GM12878 (cell line): Measurements from ENCODE around the gene ANTXR1. TPM values are rescaled to one million over a fixed set of nuclear protein-coding genes. Genes with fewer than 3 reads are reported as not detected.

Source experiments
- ATAC-seq: fragments of 200-7000 bp; cut with Tn5 transposase; 3 replicates; pipeline ENCODE4 v1.9.1; 2020; ENCODE audit warnings: mild to moderate bottlenecking, moderate library complexity
- BruUV-seq: library from RNA; stranded (reverse); fragments of 400-500 nt; replicated peaks from 2 replicates; lab custom pipeline; 2021; lab: Mats Ljungman, UMichigan
- CTCF ChIA-PET: fragments of 300-600 bp; sonication (Branson Sonifier 250); formaldehyde crosslinking; extraction: SDS; loops from one replicate; lab custom pipeline; 2021; ENCODE audit warnings: inconsistent platforms; lab: Yijun Ruan, JAX
- POLR2A ChIA-PET: fragments of 350-600 bp; formaldehyde crosslinking; extraction: SDS; loops from one replicate; lab custom pipeline; 2021; ENCODE audit warnings: inconsistent platforms; lab: Charles Lee
- RAD21 ChIA-PET: fragments of 300-600 bp; sonication (Branson Sonifier 250); formaldehyde crosslinking; loops from one replicate; lab custom pipeline; 2023; ENCODE audit warnings: antibody characterized with exemption; ENCODE audit not compliant: unreplicated experiment; lab: Charles Lee
- SMC1A ChIA-PET: fragments of 300-600 bp; sonication (Branson Sonifier 250); formaldehyde crosslinking; loops from one replicate; lab custom pipeline; 2023; ENCODE audit not compliant: unreplicated experiment, uncharacterized antibody; lab: Charles Lee
- DNase-seq: peaks from one replicate; pipeline ENCODE4 v3.0.0-alpha.2; 2011; ENCODE audit warnings: low read depth, low spot score
- FAIRE-seq: peaks from 3 replicates; lab custom pipeline; 2011; peaks lifted over from hg19 to GRCh38; lab: Jason Lieb, UNC
- H2AFZ ChIP-seq: 2 replicates; pipeline ENCODE4 v1.6.0; 2011; ENCODE audit warnings: low read depth, low read length, control low read depth; ENCODE audit not compliant: control insufficient read depth
- H3K27ac ChIP-seq: 2 replicates; pipeline ENCODE4 v1.5.1; 2011; ENCODE audit warnings: control low read depth; ENCODE audit not compliant: control insufficient read depth, insufficient read depth
- H3K27me3 ChIP-seq, 2 experiments: replicated peaks in 1 of 2; 2 replicates each; pipeline versions ENCODE4 v1.6.0 to v1.6.1; 2011; ENCODE audit warnings: low read length in 1 of 2; ENCODE audit not compliant: control insufficient read depth in 2 of 2, insufficient read depth in 2 of 2
- H3K36me3 ChIP-seq, 2 experiments: 2 replicates each; pipeline ENCODE4 v1.5.1; 2011; ENCODE audit warnings: low read length in 1 of 2; ENCODE audit not compliant: control insufficient read depth in 2 of 2, insufficient read depth in 2 of 2
- H3K4me1 ChIP-seq: 2 replicates; pipeline ENCODE4 v1.6.1; 2011; ENCODE audit warnings: mild to moderate bottlenecking, low read length, moderate library complexity, mixed read lengths; ENCODE audit not compliant: control insufficient read depth, insufficient read depth
- H3K4me2 ChIP-seq: 2 replicates; pipeline ENCODE4 v1.6.0; 2011; ENCODE audit warnings: control low read depth; ENCODE audit not compliant: control insufficient read depth, insufficient read depth
- H3K4me3 ChIP-seq: fragments of 200-600 bp; sonication (generic); 2 replicates; pipeline ENCODE4 v1.5.1; 2016
- H3K79me2 ChIP-seq: 2 replicates; pipeline ENCODE4 v1.6.0; 2011; ENCODE audit warnings: low read length; ENCODE audit not compliant: control insufficient read depth, insufficient read depth
- H3K9ac ChIP-seq: 2 replicates; pipeline ENCODE4 v1.8.0; 2011; ENCODE audit warnings: low read length, control low read depth, mixed read lengths; ENCODE audit not compliant: control insufficient read depth, insufficient read depth
- H3K9me3 ChIP-seq: replicated peaks from 3 replicates; pipeline ENCODE4 v1.5.1; 2011; ENCODE audit warnings: mild to moderate bottlenecking, low read length; ENCODE audit not compliant: control insufficient read depth, insufficient read depth
- H4K20me1 ChIP-seq: 2 replicates; pipeline ENCODE4 v1.6.0; 2011; ENCODE audit not compliant: control insufficient read depth, insufficient read depth
- ASH2L ChIP-seq: fragments of 300-600, 200-600 bp; sonication (generic); IDR thresholded peaks from 2 replicates; pipeline ENCODE4 v1.6.1; 2017; ENCODE audit warnings: low read depth, mild to moderate bottlenecking, borderline replicate concordance
- E2F8 ChIP-seq: fragments of 450-650 bp; IDR thresholded peaks from 2 replicates; pipeline ENCODE4 v1.6.1; 2018; ENCODE audit warnings: mild to moderate bottlenecking, low read depth, moderate library complexity; ENCODE audit not compliant: partially characterized antibody
- IRF4 ChIP-seq: IDR thresholded peaks from 2 replicates; pipeline ENCODE4 v1.6.1; 2011; ENCODE audit warnings: low read depth, low read length
- RCOR1 ChIP-seq: conservative IDR thresholded peaks from 2 replicates; pipeline ENCODE4 v1.6.1; 2012; ENCODE audit warnings: low read depth, low read length, improper control_type of control experiment
- RELA ChIP-seq: fragments of 450-650 bp; IDR thresholded peaks from 2 replicates; pipeline ENCODE4 v1.8.0; 2014; ENCODE audit warnings: borderline replicate concordance; ENCODE audit not compliant: partially characterized antibody
- REST ChIP-seq: IDR thresholded peaks from 2 replicates; pipeline ENCODE4 v1.6.1; 2012; ENCODE audit warnings: mild to moderate bottlenecking, low read depth, low read length
- STAT3 ChIP-seq: IDR thresholded peaks from 2 replicates; pipeline ENCODE4 v1.6.1; 2011; ENCODE audit warnings: low read depth, low read length, improper control_type of control experiment
- SUZ12 ChIP-seq: fragments of 200-600 bp; sonication (generic); IDR thresholded peaks from one replicate; pipeline ENCODE4 v1.6.1; 2018; ENCODE audit warnings: antibody characterized with exemption, mild to moderate bottlenecking; ENCODE audit not compliant: unreplicated experiment
- TAF1 ChIP-seq: IDR thresholded peaks from 2 replicates; pipeline ENCODE4 v1.6.1; 2011; ENCODE audit warnings: mild to moderate bottlenecking, low read depth, low read length, borderline replicate concordance
- ZNF592 ChIP-seq: fragments of 450-650 bp; IDR thresholded peaks from 2 replicates; pipeline ENCODE4 v1.6.1; 2017; ENCODE audit warnings: mild to moderate bottlenecking, moderate library complexity
- WGBS: methylation state at CpG from one replicate; pipeline ENCODE4 v1.1.6; 2016; ENCODE audit warnings: low lambda C conversion rate; ENCODE audit not compliant: insufficient replicate concordance, insufficient coverage; ENCODE audit errors: missing lambda C conversion rate; 5-methylcytosine and 5-hydroxymethylcytosine counted together
- in situ Hi-C: fragments of 300-500 bp; cut with MboI; formaldehyde crosslinking; loops from 9 replicates; pipeline ENCODE4 v1.14.3; 2018; ENCODE audit warnings: mixed read lengths
- intact Hi-C: fragments of 100-400 bp; cut with micrococcal nuclease; formaldehyde crosslinking; loops from one replicate; pipeline ENCODE4 v1.14.2; 2022; ENCODE audit not compliant: unreplicated experiment
- polyA plus RNA-seq, 11 experiments: library from polyadenylated mRNA; depleted of rRNA in 4 of 11; unstranded in 6 of 11; stranded (reverse) in 5 of 11; fragments of >200 nt; fragmentation: Nextera tagmentation in 4 of 11; fragmentation: Illumina TruSeq in 1 of 11; extraction: Ambion mirVana in 4 of 11; extraction: Trizol in 1 of 11; gene quantifications; 1 replicate in 1 of 11; 2 replicates in 10 of 11; pipeline versions ENCODE4 v1.2.1 to v1.2.3, GENCODE V29; 2011 to 2016; ENCODE audit warnings: inconsistent platforms in 2 of 11, missing spikeins in 2 of 11, low read depth in 1 of 11
- total RNA-seq, 4 experiments: library from RNA; depleted of rRNA in 3 of 4; stranded (reverse); fragments of >200 nt in 3 of 4; fragmentation: Illumina TruSeq in 1 of 4; extraction: Trizol in 1 of 4; gene quantifications; 2 replicates each; pipeline versions ENCODE4 v1.2.1 to v1.2.3, GENCODE V29; 2013 to 2021

ANTXR1 gene
- total and polyA plus RNA-seq, 10 of the 15 experiments (the other 5 are each of a cell fraction or from before 2014, with no cell fraction given), result 0.09 to 0.26 TPM; not detected in 8

- TF ChIP-seq ZNF592, result no peak
- TF ChIP-seq RELA, result no peak
- no peak for TF ChIP-seq RCOR1
- TF ChIP-seq, all 136 proteins: peak for 0
Observed at GRCh38 chr2:69084492-69084891, 71.5 kb downstream of the ANTXR1 start (continued).

GRCh38 chr2:69086466-69086865 lies 73.5 kb downstream of the ANTXR1 start:
- Histone ChIP-seq H4K20me1 (no peaks in the 10 kb centered on the region), H3K9me3 (no peaks in the 10 kb centered on the region), H3K36me3 (no peaks in the 10 kb centered on the region), H3K27ac (no peak overlapping the region), H3K27me3 (peaks cover 2 to 5% of the 10 kb centered on the region in 2 experiments; a peak in 2 of 4 replicates), H3K4me1 (no peaks in the 10 kb centered on the region; the same call in 1 of the 2 replicates), H3K79me2 (no peaks in the 10 kb centered on the region), H3K4me3 (no peak overlapping the region), H2AFZ (no peak overlapping the region), H3K4me2 (no peak overlapping the region), H3K9ac (no peak overlapping the region)
- ChIA-PET CTCF (no interaction called here), POLR2A (no interaction called here), SMC1A (interaction anchor here (0.6 kb wide), 1 partner anchor 297 kb away, joined by 3 read pairs; no protein-coding TSS in a partner anchor), RAD21 (no interaction called here)
- ATAC-seq (no peak), FAIRE-seq (no peak), DNase-seq (no peak)
- 1% methylated on average over 4 of the region's 4 CpGs for WGBS
- in situ Hi-C loops, result no loop called here
- BruUV-seq, result no TSS peak
- intact Hi-C loops, result no loop called here
- TF ChIP-seq ASH2L, result no peak
- no peak for TF ChIP-seq IRF4
- TF ChIP-seq SUZ12, result no peak
- no peak for TF ChIP-seq TAF1
- no peak for TF ChIP-seq STAT3
- no peak for TF ChIP-seq REST
- no peak for TF ChIP-seq E2F8
